SK-N-SH treated with all-trans-retinoic acid at 6 μM for 48 hours (cell line): ENCODE measurements around the gene KLHL29.

Experiments
- CREB5 ChIP-seq: fragments of 250-450 bp; sonication (Bioruptor Pico); IDR thresholded peaks from 2 replicates; pipeline ENCODE4 v1.5.1; 2020; ENCODE audit warnings: low read depth, mild to moderate bottlenecking, moderate library complexity
- OSR1 ChIP-seq: fragments of 250-450 bp; sonication (Bioruptor Pico); IDR thresholded peaks from 2 replicates; pipeline ENCODE4 v1.8.0; 2022; ENCODE audit warnings: moderate library complexity, mild to moderate bottlenecking, inconsistent platforms
- PATZ1 ChIP-seq: fragments of 250-450 bp; sonication (Bioruptor Pico); IDR thresholded peaks from 2 replicates; pipeline ENCODE4 v1.8.0; 2020; ENCODE audit warnings: mild to moderate bottlenecking, moderate library complexity, borderline replicate concordance
- RARB ChIP-seq: fragments of 250-450 bp; sonication (Bioruptor Pico); IDR thresholded peaks from 2 replicates; pipeline ENCODE4 v1.8.0; 2021; ENCODE audit warnings: mild to moderate bottlenecking, moderate library complexity
- SNAI2 ChIP-seq: fragments of 250-450 bp; sonication (Bioruptor Pico); IDR thresholded peaks from 2 replicates; pipeline ENCODE4 v1.5.0; 2020; ENCODE audit warnings: mild to moderate bottlenecking, moderate library complexity
- TOX ChIP-seq: fragments of 250-450 bp; sonication (Bioruptor Pico); IDR thresholded peaks from 2 replicates; pipeline ENCODE4 v1.8.0; 2021; ENCODE audit warnings: mild to moderate bottlenecking, moderate library complexity, borderline replicate concordance
- ZC3H10 ChIP-seq: fragments of 250-450 bp; sonication (Bioruptor Pico); IDR thresholded peaks from 2 replicates; pipeline ENCODE4 v1.5.1; 2021; ENCODE audit warnings: mild to moderate bottlenecking, moderate library complexity
- ZFP3 ChIP-seq: fragments of 250-450 bp; sonication (Bioruptor Pico); IDR thresholded peaks from 2 replicates; pipeline ENCODE4 v1.5.0; 2020; ENCODE audit warnings: mild to moderate bottlenecking, moderate library complexity
- ZFP30 ChIP-seq: fragments of 450-650 bp; formaldehyde crosslinking; IDR thresholded peaks from 2 replicates; pipeline ENCODE4 v1.5.0; 2022; ENCODE audit warnings: mild to moderate bottlenecking, moderate library complexity

DNA sequence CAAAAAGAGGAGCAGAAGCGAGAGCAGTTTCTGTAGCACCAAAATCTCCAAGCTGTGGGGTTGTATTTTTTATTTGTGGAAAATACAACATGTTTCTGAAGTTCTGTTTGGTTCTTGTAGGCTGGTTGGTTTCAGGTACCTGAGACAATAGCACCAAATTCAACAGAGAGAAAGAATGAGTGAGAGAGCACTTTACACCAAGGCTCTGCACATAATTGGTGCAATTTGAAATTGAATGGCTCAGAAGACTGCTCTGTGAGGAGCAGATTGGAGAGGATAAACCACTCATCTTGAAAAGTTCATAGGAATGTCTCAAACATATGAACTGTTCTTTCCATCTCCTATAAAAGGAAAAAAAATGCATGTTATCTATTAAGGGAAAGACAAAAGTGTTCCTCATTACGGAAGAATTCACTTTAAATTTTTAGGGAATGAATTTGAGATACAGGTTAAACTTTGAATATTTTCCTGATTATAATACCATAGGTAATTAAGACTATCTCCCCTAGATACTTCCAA, 366.8 kb downstream of the KLHL29 start:
- TF ChIP-seq ZFP30 (CRISPR knock-in tag) (no peak), RARB (CRISPR knock-in tag) (no peak), SNAI2 (CRISPR knock-in tag) (no peak), PATZ1 (CRISPR knock-in tag) (no peak), TOX (no peak), OSR1 (no peak), ZFP3 (CRISPR knock-in tag) (no peak), CREB5 (CRISPR knock-in tag) (no peak), ZC3H10 (CRISPR knock-in tag) (no peak)
